ENCODE results near the gene DOCK1. TPM values are rescaled to one million over a fixed set of nuclear protein-coding genes. Genes with fewer than 3 reads are reported as not detected.

Gene DOCK1
- 95.3 and 132 TPM in 2 replicates for total RNA-seq

DNA sequence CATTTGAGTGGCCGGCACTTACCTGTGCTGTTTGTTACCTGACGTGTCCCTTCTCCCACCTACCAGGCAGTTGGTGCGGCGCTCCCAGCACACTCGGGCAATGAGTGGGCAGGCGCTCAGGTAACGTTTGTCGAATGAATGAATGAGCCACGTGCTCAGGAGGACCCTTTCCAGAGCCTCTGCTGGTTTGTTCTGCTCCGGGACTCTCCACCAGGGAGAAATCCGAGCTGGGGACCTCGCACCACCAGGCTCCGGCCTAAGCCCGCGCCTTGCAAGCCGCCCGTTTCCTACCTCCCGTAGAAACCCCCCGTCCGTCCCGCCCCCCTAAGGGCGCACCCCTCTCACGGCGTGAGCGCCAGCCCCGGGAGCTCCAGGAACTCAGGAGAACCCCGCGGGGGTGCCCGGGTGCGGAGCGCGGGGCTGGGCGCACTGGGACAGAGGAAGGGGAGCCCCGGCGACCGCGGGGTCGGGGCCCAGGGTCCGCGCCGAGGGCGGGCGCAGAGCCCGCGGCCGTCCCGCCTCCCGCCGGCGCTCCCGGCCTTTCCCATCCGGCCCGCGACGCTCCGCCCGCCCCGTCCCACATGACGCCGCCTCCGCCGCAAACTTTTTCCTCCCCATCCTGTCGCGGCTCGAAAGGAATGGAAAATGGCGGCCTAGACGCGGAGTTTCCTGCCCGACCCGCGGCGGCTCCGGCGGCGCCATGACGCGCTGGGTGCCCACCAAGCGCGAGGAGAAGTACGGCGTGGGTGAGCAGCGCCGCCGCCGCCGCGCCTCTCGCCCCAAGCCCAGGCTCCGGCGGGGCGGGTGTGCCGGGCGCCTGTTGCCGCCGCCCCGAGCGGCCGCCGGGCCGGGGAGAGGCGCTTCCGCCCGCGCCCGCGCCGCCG lies at the start of gene DOCK1:
Gene DOCK1, plus strand, starts transcription at position 611 of the 884 bp plus-strand sequence. Its CDS starts 90 bp downstream, at position 701.

DNA sequence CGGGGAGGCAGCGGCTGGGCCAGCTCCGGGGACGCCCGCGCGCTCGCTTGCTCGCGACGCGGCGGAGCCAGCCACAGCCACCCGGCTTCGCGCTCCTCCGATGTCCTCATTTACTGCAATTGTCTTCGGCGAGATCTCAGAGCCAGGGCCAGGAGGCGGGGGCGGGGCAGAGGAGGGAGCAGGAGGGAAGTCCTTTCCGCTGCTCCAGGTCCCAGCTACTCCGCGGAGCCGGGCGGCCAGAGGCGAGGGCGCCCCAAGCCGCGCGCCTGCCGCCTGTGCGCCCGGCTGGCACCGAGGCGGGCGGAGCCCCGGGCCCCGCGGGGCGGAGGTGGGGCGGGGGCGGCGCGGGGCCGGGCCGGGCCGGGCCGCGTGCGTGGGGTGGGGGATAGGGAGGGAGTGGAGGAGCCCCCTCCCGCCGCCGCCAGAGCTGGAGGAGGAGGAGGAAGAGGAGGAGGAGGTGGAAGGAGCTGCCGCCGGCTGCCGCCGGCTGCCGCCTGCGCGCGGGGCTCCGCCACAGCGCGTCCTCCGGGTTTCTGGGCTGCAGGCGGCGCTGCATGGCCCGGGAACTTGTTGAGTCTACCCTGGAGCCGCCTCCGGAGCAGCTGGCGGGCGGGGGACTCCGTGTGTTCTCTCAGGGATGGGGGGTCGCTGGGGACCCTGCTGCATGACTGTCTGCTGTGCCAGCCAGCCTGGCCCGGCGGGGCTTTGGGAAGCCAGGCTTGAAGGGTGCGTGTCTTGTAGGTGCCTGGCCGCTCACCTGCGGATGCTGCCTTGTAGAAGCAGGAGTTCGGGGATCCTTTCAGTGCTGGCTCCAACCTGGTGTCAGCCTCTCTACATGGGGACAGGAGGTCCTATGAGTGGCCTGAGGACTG lies 291.3 kb downstream of the DOCK1 start, which contains the start of gene INSYN2A:
Gene INSYN2A, minus strand, starts transcription at position 310 of the 872 bp plus-strand sequence. CDS start 20,196 bp downstream, outside the sequence.

Other genes starting within 250 kb of the DOCK1 start
- gene C10orf90, start 234.7 kb upstream of the DOCK1 start, total RNA-seq, result not detected in 2 replicates

Measured in nasal cavity respiratory epithelium epithelial cell of viscerocranial mucosa (primary cell).